ENCODE data around the gene MCMBP.

MCMBP gene

DNA sequence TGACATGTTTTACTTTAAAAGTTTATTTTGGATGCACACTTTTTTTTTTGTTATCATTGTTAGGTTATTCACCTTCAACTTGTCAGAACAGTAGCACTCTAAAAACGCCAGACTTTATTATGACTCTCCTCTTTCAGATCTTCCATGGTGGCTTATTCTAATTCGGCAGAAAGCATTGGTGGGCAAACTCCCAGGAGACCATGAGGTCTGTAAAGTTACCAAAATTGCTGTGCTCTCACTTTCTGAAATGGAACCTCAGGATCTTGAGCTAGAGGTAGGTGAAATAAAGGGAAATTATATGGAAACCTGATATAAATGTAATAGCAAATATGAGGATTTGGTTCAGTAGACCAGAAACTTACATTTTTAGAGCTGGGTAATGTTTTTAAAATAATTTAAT, 91.1 kb downstream of the MCMBP start:
- no peak for DNase-seq

DNA sequence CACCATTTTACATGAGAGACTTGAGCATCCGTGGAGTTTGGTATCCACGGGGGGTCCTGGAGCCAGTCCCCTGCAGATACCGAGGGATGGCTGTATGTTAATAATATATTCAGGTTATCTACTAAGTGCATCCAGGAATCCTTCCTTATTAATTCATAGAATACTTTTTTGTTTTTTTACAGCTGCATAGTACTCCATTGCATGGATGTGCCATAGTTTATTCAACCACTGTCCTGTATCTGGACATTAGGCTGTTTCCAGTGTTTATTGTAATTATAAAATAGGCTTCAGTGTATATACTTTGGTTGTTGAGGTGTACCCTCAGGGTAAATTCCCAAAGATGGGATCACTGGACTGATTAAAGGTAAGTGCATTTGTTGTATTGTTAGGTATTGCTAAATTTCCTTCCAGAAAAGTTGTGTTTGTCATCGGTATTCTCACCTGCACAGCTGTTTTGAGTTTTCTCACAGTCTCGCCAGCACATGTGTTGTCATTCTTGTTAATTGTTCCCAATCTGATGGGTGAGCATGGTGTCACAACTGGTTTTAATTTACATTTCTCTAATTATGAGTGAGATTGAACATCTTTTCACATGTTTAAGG, 91.7 kb downstream of the MCMBP start:
- no peak for DNase-seq
